H9 (cell line): ENCODE results near the gene FOXN4. TPM values are rescaled to one million over a fixed set of nuclear protein-coding genes. Genes with fewer than 3 reads are reported as not detected.

Experiments used
- DNase-seq: peaks from one replicate; pipeline ENCODE4 v3.0.0-alpha.2; 2017
- H2AFZ ChIP-seq: one replicate; pipeline ENCODE4 v1.6.1; 2013; ENCODE audit warnings: mild to moderate bottlenecking, low read length, control low read depth, moderate library complexity
- H2AK5ac ChIP-seq: 2 replicates; pipeline ENCODE4 v1.6.1; 2013; ENCODE audit warnings: low read length, control low read depth, mixed read lengths; ENCODE audit not compliant: insufficient read length
- H2BK120ac ChIP-seq: one replicate; pipeline ENCODE4 v1.6.1; 2013; ENCODE audit warnings: low read depth, mild to moderate bottlenecking, low read length, control low read depth, inconsistent platforms; ENCODE audit not compliant: poor library complexity, severe bottlenecking
- H2BK12ac ChIP-seq: 2 replicates; pipeline ENCODE4 v1.6.1; 2013; ENCODE audit warnings: low read length, control low read depth, mixed read lengths, low read depth; ENCODE audit not compliant: insufficient read length
- H2BK15ac ChIP-seq: 2 replicates; pipeline ENCODE4 v1.6.1; 2013; ENCODE audit warnings: low read depth, low read length, control low read depth
- H2BK20ac ChIP-seq: one replicate; pipeline ENCODE4 v1.6.1; 2013; ENCODE audit warnings: low read depth, mild to moderate bottlenecking, low read length, control low read depth, inconsistent platforms; ENCODE audit not compliant: poor library complexity, severe bottlenecking
- H2BK5ac ChIP-seq: 2 replicates; pipeline ENCODE4 v1.6.1; 2013; ENCODE audit warnings: low read length, control low read depth, mixed read lengths; ENCODE audit not compliant: insufficient read length
- H3K14ac ChIP-seq: 2 replicates; pipeline ENCODE4 v1.6.1; 2013; ENCODE audit warnings: low read length, control low read depth; ENCODE audit not compliant: insufficient read depth
- H3K18ac ChIP-seq: 2 replicates; pipeline ENCODE4 v1.6.1; 2013; ENCODE audit warnings: low read depth, mild to moderate bottlenecking, mixed read lengths, low read length, control low read depth; ENCODE audit not compliant: insufficient read length
- H3K23ac ChIP-seq: 2 replicates; pipeline ENCODE4 v1.6.1; 2013; ENCODE audit warnings: low read length, control low read depth, mixed read lengths, low read depth; ENCODE audit not compliant: insufficient read length
- H3K23me2 ChIP-seq: 2 replicates; pipeline ENCODE4 v1.6.1; 2013; ENCODE audit warnings: low read depth, mild to moderate bottlenecking, mixed read lengths, low read length, control low read depth; ENCODE audit not compliant: insufficient read length, poor library complexity, severe bottlenecking
- H3K27ac ChIP-seq: 2 replicates; pipeline ENCODE4 v1.5.1; 2013; ENCODE audit warnings: low read length, control low read depth, mixed read lengths, low read depth; ENCODE audit not compliant: insufficient read length
- H3K27me3 ChIP-seq: 2 replicates; pipeline ENCODE4 v1.6.1; 2013; ENCODE audit warnings: low read length, control low read depth, inconsistent platforms; ENCODE audit not compliant: insufficient read depth
- H3K4ac ChIP-seq: 2 replicates; pipeline ENCODE4 v1.6.1; 2013; ENCODE audit warnings: low read depth, mild to moderate bottlenecking, control low read depth, inconsistent platforms, low read length, moderate library complexity
- H3K4me1 ChIP-seq: 2 replicates; pipeline ENCODE4 v1.6.1; 2013; ENCODE audit warnings: low read length, control low read depth, inconsistent platforms; ENCODE audit not compliant: insufficient read depth
- H3K4me2 ChIP-seq: 2 replicates; pipeline ENCODE4 v1.6.1; 2013; ENCODE audit warnings: low read length, control low read depth, mixed read lengths; ENCODE audit not compliant: insufficient read length, insufficient read depth
- H3K56ac ChIP-seq: 2 replicates; pipeline ENCODE4 v1.6.1; 2013; ENCODE audit warnings: low read depth, mild to moderate bottlenecking, mixed read lengths, low read length, control low read depth; ENCODE audit not compliant: insufficient read length
- H3K79me1 ChIP-seq: 2 replicates; pipeline ENCODE4 v1.6.1; 2013; ENCODE audit warnings: low read depth, mild to moderate bottlenecking, moderate library complexity, low read length, control low read depth, inconsistent platforms; ENCODE audit not compliant: insufficient read depth, poor library complexity, severe bottlenecking
- H3K79me2 ChIP-seq: 2 replicates; pipeline ENCODE4 v1.6.1; 2013; ENCODE audit warnings: low read length, control low read depth, inconsistent platforms; ENCODE audit not compliant: insufficient read depth
- H3K9ac ChIP-seq: 2 replicates; pipeline ENCODE4 v1.6.1; 2013; ENCODE audit warnings: low read length, control low read depth, mixed read lengths; ENCODE audit not compliant: insufficient read length; ENCODE audit errors: extremely low read depth
- H3K9me3 ChIP-seq: one replicate; pipeline ENCODE4 v1.6.1; 2013; ENCODE audit warnings: low read depth, low read length, inconsistent platforms; ENCODE audit not compliant: control insufficient read depth
- H3T11ph ChIP-seq: one replicate; pipeline ENCODE4 v1.6.1; 2013; ENCODE audit warnings: mild to moderate bottlenecking, low read length, control low read depth, inconsistent platforms
- H4K20me1 ChIP-seq: one replicate; pipeline ENCODE4 v1.6.1; 2013; ENCODE audit not compliant: control insufficient read depth, insufficient read length, insufficient read depth
- H4K5ac ChIP-seq: 2 replicates; pipeline ENCODE4 v1.6.1; 2013; ENCODE audit warnings: low read depth, mild to moderate bottlenecking, mixed read lengths, low read length, control low read depth; ENCODE audit not compliant: insufficient read length
- H4K8ac ChIP-seq: replicated peaks from 2 replicates; pipeline ENCODE4 v1.6.1; 2013; ENCODE audit warnings: low read length, control low read depth, mixed read lengths, low read depth; ENCODE audit not compliant: insufficient read length
- H4K91ac ChIP-seq: 2 replicates; pipeline ENCODE4 v1.6.1; 2013; ENCODE audit warnings: low read depth, mild to moderate bottlenecking, moderate library complexity, mixed read lengths, low read length, control low read depth; ENCODE audit not compliant: insufficient read length
- H3K27ac Mint-ChIP-seq, 3 experiments: 2 replicates in 2 of 3; 3 replicates in 1 of 3; pipeline ENCODE4 v1.8.0; 2020 to 2021; ENCODE audit warnings: mixed read lengths in 3 of 3, mild to moderate bottlenecking in 1 of 3, moderate library complexity in 1 of 3
- H3K27me3 Mint-ChIP-seq: 2 replicates; pipeline ENCODE4 v1.8.0; 2021; ENCODE audit warnings: low read depth, mild to moderate bottlenecking, moderate library complexity, mixed read lengths
- H3K36me3 Mint-ChIP-seq, 3 experiments: 2 replicates in 2 of 3; 3 replicates in 1 of 3; pipeline ENCODE4 v1.8.0; 2020 to 2021; ENCODE audit warnings: low read depth in 3 of 3, mixed read lengths in 3 of 3; ENCODE audit not compliant: insufficient read depth in 1 of 3
- H3K4me1 Mint-ChIP-seq, 2 experiments: 2 replicates each; pipeline ENCODE4 v1.8.0; 2020; ENCODE audit warnings: mixed read lengths in 2 of 2
- H3K4me3 Mint-ChIP-seq, 2 experiments: 2 replicates in 1 of 2; 3 replicates in 1 of 2; pipeline ENCODE4 v1.8.0; 2020 to 2021; ENCODE audit warnings: mild to moderate bottlenecking in 2 of 2, mixed read lengths in 2 of 2, moderate library complexity in 1 of 2
- H3K9me3 Mint-ChIP-seq, 2 experiments: 2 replicates in 1 of 2; 3 replicates in 1 of 2; pipeline ENCODE4 v1.8.0; 2020; ENCODE audit warnings: mild to moderate bottlenecking in 2 of 2, mixed read lengths in 2 of 2, moderate library complexity in 1 of 2
- WGBS: extraction: QIAGEN DNeasy Blood & Tissue Kit; methylation state at CpG from one replicate; pipeline ENCODE4 v1.1.7; 2013; ENCODE audit warnings: missing lambda C conversion rate, low lambda C conversion rate, mixed read lengths; ENCODE audit not compliant: insufficient read length; ENCODE audit errors: extremely low coverage; 5-methylcytosine and 5-hydroxymethylcytosine counted together
- total RNA-seq: library from RNA; stranded (reverse); gene quantifications from 2 replicates; pipeline ENCODE4 v1.2.1, GENCODE V29; 2021
- TF ChIP-seq, protein P1 (sequence below): fragments of 200-600 bp; sonication (generic); conservative IDR thresholded peaks from 3 replicates; pipeline ENCODE4 v1.8.0; 2021; ENCODE audit warnings: antibody characterized with exemption, mild to moderate bottlenecking

The FOXN4 gene
- total RNA-seq, 1 experiment from 2014 or later: 0.39 TPM

DNA sequence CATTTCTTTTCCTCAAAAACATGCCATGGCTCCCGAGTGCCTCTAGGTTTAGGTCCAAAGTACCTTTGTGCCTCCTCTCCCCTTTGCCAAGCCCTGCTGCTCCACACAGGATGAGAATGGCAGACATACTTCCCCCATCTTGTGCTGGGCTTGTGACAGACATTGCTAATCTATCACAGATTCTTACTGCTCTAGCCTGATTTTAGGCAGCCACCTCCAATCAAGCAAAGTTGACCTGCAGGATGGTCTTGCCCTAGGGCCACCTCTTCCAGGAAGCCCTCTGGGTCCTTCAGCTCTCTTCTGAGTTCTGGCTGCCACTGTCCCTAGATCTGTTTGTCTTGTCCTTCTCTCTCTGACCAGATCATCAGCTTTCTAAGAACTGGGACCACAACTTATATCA lies 20.5 kb downstream of the FOXN4 start:
- Histone ChIP-seq H3K4me2 (peak overlapping the region; percentile 16), H2BK5ac (no peak overlapping the region), H3T11ph (no peak overlapping the region)

More for the DNA sequence above, 20.5 kb downstream of the FOXN4 start:
- H3K56ac ChIP-seq: no peak overlapping the region
- peaks cover 8 to 29% of the 10 kb centered on the region in 2 experiments for H3K4me1 Mint-ChIP-seq
- no peak overlapping the region for H3K4ac ChIP-seq
- no peak overlapping the region for H4K91ac ChIP-seq
- H4K5ac ChIP-seq: no peak overlapping the region
- no peak overlapping the region for H3K14ac ChIP-seq
- H3K27ac ChIP-seq: no peak overlapping the region
- H3K4me3 Mint-ChIP-seq: peak overlapping the region; percentile 33 to 67; a peak in 3 of 5 replicates
- H3K79me2 ChIP-seq: no peaks in the 10 kb centered on the region
- no peak overlapping the region for H4K8ac ChIP-seq
- H3K36me3 Mint-ChIP-seq: no peaks in the 10 kb centered on the region
- H3K79me1 ChIP-seq: no peaks in the 10 kb centered on the region
- H2AFZ ChIP-seq: no peak overlapping the region
- H3K18ac ChIP-seq: no peak overlapping the region
- H3K9me3 Mint-ChIP-seq: no peaks in the 10 kb centered on the region
- H2AK5ac ChIP-seq: no peak overlapping the region
- H3K23me2 ChIP-seq: no peaks in the 10 kb centered on the region
- no peaks in the 10 kb centered on the region for H4K20me1 ChIP-seq
- no peak overlapping the region for H3K23ac ChIP-seq
- no peaks in the 10 kb centered on the region for H3K27me3 ChIP-seq
- H3K9ac ChIP-seq: no peak overlapping the region
- DNase-seq: no peak
- peaks cover 3% of the 10 kb centered on the region for H3K27me3 Mint-ChIP-seq
- H2BK20ac ChIP-seq: no peak overlapping the region
- no peak overlapping the region for H2BK15ac ChIP-seq
- H2BK12ac ChIP-seq: no peak overlapping the region
- peak overlapping the region in 2 of 3 experiments; percentile 30 to 71; a peak in 1 of 7 replicates for H3K27ac Mint-ChIP-seq
- H3K9me3 ChIP-seq: no peaks in the 10 kb centered on the region
- WGBS: no CpG with 5 or more reads among the region's 1 CpG
- H2BK120ac ChIP-seq: no peak overlapping the region
- TF ChIP-seq, protein P1, sequence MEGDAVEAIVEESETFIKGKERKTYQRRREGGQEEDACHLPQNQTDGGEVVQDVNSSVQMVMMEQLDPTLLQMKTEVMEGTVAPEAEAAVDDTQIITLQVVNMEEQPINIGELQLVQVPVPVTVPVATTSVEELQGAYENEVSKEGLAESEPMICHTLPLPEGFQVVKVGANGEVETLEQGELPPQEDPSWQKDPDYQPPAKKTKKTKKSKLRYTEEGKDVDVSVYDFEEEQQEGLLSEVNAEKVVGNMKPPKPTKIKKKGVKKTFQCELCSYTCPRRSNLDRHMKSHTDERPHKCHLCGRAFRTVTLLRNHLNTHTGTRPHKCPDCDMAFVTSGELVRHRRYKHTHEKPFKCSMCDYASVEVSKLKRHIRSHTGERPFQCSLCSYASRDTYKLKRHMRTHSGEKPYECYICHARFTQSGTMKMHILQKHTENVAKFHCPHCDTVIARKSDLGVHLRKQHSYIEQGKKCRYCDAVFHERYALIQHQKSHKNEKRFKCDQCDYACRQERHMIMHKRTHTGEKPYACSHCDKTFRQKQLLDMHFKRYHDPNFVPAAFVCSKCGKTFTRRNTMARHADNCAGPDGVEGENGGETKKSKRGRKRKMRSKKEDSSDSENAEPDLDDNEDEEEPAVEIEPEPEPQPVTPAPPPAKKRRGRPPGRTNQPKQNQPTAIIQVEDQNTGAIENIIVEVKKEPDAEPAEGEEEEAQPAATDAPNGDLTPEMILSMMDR: no peak
- peaks cover 4% of the 10 kb centered on the region; the same call in 1 of the 2 replicates for H3K4me1 ChIP-seq
